NCI-H128 (cell line): ENCODE measurements around the gene KDM4C.

Experiments used
- DNase-seq: peaks from one replicate; lab custom pipeline; 2025; ENCODE audit not compliant: unreplicated experiment; lab: John Stamatoyannopoulos, UW

KDM4C gene

DNA sequence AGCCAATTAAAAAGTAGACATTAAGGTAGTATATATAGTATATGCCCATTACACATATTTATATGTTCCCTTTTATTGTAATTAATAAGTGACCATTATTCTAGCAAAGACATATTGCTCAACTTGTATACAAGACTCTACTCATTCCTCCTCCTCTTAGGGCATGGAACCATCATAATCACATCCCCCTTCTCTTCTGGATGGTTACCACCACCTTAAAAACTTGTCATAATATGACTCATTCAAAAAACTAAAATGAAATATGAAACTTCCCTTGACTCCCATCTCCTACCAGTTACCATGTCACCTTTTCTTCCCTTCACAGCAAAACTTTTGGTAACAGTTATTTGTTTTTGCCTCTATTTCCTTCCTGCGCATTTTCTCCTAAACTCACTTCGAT lies 438.7 kb downstream of the KDM4C start:
- DNase-seq: no peak

GRCh38 chr9:7201196-7201595 lies 443.4 kb downstream of the KDM4C start:
- no peak for DNase-seq

GRCh38 chr9:7205806-7206205 lies 448.0 kb downstream of the KDM4C start:
- no peak for DNase-seq

DNA sequence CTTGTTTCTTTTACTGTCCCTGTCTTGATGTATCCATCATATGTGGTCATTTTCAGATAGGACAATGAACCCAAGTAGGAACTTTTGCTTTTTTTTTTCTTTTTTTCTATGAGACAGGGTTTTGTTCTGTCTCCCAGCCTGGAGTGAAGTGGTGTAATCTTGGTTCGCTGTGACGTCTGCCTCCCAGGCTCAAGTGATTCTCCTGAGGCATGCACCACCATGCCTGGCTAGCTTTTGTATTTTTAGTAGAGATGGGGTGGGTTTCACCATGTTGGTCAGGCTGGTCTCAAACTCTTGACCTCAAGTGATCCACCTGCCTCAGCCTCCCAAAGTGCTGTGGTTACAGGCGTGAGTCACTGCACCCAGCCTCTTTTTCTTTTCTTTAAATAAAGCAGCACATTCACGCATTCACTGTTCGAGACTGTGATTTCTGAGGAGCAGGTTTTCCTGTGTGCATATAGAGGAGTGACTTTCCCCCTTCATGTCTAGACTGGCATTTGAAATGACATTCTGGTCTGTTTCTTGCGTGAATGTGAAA lies 448.5 kb downstream of the KDM4C start:
- no peak for DNase-seq

DNA sequence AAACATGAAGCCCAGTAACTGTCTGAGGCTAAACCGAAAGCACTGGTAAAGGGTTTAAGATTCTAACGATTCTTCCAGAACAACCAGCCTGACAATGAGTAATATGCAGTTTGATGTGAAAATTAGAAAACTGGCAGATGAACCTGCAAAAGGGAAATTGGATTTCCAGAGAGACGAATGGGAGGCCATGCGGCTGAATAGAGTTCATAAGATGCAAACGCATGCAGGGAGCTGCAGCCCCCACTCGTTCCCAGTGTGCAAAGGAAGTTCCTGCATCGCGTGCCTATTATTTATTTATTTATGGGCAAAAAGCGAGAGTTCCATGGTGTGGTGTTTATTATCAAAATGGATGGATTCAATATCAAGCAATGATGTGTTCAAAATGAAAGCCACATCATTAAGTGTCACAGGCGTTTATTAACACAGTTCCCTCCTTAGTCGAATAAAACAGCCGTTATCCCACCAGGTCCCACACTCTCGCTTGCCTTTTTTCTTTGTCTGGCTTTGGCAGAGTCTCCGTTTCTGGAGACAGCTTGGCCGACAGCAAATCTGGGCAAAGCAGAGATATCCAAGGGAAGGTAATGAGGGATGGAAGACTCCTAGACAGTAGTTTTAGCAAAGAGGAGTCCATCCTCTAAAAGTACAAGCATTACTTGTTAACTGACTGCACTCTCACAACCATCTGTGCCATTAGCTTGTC lies 451.4 kb downstream of the KDM4C start:
- no peak for DNase-seq

GRCh38 chr9:7209990-7210389 lies 452.2 kb downstream of the KDM4C start:
- DNase-seq: no peak

DNA sequence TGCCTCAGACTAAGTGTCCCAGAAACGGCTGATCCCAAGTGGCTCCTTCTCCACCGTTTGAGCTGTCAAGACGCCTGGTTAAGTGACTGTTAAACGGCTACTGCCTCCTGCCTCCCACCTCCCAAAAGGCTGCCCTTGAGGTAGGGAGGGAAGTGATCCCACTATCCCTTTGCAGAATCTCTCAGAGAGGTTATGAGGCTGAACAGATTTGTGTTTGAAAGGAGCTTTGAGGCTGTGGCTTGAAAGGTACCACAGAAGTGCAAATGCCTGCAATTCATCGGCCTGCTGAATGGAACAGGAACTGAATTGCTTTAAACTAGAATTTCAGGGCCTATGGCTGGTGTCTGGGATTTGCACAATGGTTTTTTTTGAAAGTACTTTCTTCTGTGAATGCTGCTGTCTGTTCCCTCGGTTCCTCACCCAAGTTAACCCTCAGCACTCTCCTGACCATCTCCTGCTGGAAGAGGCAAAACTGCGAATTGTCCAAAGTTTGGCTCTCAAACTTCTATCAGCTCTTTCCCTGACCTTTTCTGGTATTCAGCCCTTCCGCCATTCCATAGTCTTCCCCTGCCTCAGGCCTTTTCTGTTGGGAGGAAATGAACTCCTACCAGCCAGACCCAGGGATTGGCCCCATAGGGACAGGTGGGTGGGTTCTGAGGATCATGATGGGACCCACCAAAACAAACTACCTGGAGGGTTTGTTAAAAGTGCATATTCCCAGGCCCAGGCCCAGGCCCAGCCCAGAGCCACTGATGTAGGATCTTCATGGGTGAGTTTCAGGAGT lies 453.3 kb downstream of the KDM4C start:
- DNase-seq: no peak

DNA sequence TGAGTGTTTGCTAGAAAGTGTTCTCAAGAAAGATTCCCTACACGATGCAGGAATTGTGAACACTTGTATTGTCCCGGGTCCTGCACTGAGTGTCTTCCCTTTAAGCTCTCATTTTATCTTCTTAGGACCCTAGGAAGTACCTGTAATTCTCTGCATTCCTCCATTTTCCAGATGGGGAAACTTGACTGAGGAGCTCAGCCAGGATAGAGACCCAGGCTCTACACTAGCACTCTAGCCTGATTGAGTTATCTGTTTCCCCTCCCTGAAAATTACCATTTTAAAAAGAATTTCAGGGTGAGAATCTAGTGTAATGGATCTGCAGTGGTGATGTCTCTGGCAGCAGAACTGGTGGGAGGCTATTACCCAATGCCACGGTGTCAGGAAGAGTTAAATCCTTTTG lies 453.9 kb downstream of the KDM4C start:
- no peak for DNase-seq

- DNase-seq: no peak
These were observed 454.3 kb downstream of the KDM4C start for GRCh38 chr9:7212101-7212500.

- DNase-seq: no peak
These were observed 458.4 kb downstream of the KDM4C start for GRCh38 chr9:7216004-7216841.

DNA sequence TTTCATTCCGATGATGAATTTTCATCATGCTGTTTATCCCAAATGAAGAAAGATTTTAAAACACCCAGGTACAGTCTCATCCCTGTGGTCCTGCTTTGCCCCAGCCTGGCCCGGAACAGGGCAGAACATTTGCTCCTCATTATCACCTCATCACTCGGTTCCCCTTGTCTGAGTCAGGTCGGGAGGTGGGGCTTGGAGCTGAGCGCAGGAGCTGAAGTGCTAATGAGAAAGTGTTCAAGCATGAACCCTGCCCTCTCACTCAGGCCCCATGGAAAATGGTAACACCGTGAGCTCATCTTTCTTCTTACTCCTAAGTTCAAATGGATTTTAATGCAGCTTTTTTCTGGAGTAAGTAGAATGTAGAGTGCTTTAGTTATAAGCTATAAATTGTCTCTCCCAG lies 466.2 kb downstream of the KDM4C start:
- DNase-seq: no peak
